ENCODE data around the gene TANC1.

- TF ChIP-seq CTCF (conservative IDR thresholded peaks at IDR 0.05; ENCODE audit: low read depth, low read length) (no peak), RAD21 (IDR thresholded peaks at IDR 0.05; ENCODE audit: low read length) (no peak), BHLHE40 (IDR thresholded peaks at IDR 0.05; ENCODE audit: low read depth, low read length) (no peak), POLR2A (IDR thresholded peaks at IDR 0.05; ENCODE audit: low read depth, low read length) (no peak)
Measured at GRCh38 chr2:159090514-159091201, 122.2 kb downstream of the TANC1 start.

Measured in IMR-90 (cell line).